ENCODE results near the gene PLCD3.

DNA sequence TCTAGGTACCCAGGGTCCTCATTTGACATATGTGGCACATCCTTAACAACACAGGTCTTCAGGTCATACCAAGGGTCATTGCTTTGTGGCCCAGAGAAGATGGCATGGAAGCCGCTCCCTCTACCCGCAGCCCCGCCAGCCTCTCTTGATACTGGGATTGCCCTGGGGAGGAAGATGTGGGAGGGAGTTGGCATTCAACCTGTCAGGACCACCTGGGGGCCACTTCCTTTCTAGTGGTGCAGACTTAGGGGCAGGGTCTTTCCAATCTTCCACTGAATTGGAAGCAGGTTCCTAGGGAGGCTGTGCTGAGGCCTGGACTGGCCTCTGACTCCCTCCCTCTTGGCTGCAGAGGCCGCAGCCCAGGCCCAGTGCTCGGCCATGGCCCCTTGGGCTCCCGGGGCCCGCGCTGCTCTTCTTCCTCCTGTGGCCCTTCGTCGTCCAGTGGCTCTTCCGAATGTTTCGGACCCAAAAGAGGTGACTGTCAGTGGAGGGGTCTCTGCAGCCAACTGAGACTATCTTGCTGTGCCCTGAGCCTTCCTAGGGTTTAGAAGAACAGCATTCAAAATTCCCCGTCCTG lies 10.9 kb upstream of the PLCD3 start:
- TF ChIP-seq, protein P1, sequence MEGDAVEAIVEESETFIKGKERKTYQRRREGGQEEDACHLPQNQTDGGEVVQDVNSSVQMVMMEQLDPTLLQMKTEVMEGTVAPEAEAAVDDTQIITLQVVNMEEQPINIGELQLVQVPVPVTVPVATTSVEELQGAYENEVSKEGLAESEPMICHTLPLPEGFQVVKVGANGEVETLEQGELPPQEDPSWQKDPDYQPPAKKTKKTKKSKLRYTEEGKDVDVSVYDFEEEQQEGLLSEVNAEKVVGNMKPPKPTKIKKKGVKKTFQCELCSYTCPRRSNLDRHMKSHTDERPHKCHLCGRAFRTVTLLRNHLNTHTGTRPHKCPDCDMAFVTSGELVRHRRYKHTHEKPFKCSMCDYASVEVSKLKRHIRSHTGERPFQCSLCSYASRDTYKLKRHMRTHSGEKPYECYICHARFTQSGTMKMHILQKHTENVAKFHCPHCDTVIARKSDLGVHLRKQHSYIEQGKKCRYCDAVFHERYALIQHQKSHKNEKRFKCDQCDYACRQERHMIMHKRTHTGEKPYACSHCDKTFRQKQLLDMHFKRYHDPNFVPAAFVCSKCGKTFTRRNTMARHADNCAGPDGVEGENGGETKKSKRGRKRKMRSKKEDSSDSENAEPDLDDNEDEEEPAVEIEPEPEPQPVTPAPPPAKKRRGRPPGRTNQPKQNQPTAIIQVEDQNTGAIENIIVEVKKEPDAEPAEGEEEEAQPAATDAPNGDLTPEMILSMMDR (IDR thresholded peaks at IDR 0.05) = no peak
- TF ChIP-seq POLR2A (IDR thresholded peaks at IDR 0.05) = no peak

All from Peyer's patch (tissue), 4 donors.